Activated T-cell treated with anti-CD3 and anti-CD28 coated beads, Interleukin-2, amount 50 U/mL, for 48 hours (primary cell): ENCODE results near the gene TSC22D4.
"Not testable (repeated sequence)": the region's sequence is repeated elsewhere in the genome, so short reads cannot be mapped to it uniquely, and the experiment has no call there.

ENCODE experiments used
- DNase-seq, 2 experiments: peaks; one replicate each; pipeline ENCODE4 v3.0.0-alpha.2; 2020

Gene TSC22D4

DNA sequence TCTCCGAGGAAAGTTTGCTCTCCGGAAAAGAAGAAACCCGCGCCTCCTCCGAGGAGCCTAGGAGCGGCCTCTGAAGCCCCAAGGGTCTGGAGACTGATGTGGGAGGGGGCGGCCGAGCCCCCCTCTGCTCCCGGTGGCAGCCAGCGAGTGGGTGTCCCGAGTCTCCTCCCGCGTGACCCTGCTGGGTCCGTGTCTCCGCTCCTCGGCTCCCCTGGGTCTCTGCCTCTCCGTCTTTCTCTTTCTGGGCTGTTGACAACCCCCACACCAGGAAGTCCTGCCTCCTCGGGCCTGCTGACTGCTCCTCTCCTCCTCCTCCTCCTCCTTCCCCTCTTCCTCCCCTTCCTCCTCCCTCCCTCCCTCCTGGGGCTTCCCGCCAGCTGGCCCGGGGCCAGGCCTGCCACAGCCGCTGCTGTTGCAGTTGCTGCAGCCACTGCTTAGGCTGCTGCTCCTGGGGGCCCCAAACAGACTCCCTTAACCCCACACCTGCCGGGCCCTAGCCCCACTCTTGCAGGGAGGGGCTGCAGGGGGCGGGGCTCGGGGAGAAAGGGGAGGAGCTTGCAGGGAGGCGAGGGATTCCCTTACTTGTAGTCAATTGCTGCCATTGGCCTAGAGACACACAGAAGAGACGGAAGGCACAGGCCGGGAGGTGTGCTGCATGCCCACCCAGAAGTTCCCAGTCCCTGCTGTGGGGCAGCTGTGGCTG, at the start of gene TSC22D4:
Gene TSC22D4, minus strand, starts transcription at position 257 of the 703 bp plus-strand sequence. CDS start 1,176 bp downstream, outside the sequence.
- peak; percentile 96 to 97 for DNase-seq

DNA sequence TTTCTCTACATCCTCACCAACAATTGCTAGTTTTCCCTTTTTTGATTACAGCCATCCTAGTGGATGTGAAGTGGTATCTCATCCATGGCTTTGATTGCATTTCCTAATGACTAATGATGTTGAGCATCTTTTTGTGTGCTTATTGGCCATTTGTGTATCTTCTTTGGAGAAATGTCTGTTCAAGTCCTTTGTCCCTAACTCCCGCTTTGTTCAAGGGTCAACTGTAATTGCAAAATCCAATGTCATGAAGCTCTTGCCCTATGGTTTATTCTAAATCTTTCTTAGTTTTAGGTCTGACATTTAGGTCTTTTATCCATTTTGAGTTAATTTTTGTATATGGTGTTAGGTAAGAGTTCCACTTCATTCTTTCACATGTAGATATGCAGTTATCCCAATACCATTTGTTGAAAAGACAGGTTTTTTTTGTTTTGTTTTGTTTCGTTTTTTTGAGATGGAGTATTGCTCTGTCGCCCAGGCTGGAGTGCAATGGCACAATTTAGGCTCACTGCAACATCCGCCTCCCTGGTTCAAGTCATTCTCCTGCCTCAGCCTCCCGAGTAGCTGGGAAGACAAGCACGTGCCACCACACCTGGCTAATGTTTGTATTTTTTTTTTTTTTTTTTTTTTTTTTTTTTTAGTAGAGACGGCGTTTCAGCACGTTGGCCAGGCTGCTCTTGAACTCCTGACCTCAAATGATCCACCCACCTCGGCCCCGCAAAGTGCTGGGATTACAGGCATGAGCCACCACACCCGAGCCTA, 49.3 kb upstream of the TSC22D4 start:
- DNase-seq = not testable (repeated sequence)

DNA sequence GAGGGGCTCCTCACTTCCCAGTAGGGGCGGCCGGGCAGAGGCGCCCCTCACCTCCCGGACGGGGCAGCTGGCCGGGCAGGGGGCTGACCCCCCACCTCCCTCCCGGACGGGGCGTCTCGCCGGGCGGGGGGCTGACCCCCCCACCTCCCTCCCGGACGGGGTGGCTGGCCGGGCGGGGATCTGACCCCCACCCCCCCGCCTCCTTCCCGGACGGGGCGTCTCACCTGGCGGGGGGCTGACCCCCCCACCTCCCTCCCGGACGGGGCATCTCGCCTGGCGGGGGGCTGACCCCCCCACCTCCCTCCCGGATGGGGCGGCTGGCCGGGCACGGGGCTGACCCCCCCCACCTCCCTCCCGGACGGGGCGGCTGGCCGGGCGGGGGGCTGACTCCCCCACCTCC, 44.2 kb upstream of the TSC22D4 start:
- DNase-seq = not testable (repeated sequence)

DNA sequence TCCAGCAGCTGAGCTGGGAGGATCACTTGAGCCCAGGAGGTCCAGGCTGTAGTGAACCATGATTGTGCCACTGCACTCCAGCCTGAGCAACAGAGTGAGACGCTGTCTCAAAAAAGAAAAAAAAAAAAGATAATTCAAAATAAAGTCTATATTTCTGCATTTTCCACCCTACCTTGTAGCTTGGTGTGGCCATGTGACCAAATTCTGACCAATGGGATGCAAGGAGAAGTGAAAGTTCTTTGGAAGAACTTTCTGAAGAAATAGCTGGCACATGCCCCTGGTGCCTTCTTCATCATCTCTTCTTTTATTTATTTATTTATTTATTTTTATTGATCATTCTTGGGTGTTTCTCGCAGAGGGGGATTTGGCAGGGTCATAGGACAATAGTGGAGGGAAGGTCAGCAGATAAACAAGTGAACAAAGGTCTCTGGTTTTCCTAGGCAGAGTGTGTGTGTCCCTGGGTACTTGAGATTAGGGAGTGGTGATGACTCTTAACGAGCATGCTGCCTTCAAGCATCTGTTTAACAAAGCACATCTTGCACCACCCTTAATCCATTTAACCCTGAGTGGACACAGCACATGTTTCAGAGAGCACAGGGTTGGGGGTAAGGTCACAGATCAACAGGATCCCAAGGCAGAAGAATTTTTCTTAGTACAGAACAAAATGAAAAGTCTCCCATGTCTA, 43.0 kb upstream of the TSC22D4 start:
- not testable (repeated sequence) for DNase-seq

DNA sequence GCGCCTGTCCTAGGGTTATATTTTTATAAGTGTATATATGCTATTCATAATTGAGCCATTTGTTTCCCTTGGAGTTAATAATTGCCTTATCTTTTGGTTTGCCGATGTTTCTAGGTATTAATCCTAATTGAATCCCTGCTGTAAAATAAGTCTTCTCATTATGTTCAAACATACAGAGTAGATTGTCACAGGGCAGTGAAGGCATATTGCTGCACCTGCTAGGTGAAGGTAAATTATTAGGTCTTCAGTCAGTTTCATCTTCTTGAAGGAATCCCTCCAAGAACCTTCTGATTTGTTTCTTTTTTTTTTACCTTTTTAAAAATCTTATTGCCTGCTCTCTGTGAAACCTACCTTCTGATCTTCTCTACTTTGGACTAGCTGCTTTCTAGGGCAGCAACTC, 42.1 kb upstream of the TSC22D4 start:
- DNase-seq = no peak

DNA sequence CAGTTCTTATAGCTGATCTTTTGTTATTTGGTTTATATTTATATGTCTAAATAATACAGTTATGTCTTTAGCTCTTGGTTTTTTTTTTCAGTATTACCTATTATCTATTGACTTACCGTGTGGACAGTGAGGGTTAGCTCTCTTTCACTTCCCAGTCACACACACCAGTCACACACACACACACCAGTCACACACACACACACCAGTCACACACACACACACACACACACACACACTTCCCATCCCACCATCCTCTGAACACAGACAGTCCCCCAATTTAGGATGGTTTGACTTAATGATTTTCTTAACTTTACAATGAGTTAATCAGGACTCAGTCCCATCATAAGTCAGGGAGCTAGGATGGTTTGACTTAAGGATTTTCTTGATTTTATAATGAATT, 41.1 kb upstream of the TSC22D4 start:
- DNase-seq = no peak

DNA sequence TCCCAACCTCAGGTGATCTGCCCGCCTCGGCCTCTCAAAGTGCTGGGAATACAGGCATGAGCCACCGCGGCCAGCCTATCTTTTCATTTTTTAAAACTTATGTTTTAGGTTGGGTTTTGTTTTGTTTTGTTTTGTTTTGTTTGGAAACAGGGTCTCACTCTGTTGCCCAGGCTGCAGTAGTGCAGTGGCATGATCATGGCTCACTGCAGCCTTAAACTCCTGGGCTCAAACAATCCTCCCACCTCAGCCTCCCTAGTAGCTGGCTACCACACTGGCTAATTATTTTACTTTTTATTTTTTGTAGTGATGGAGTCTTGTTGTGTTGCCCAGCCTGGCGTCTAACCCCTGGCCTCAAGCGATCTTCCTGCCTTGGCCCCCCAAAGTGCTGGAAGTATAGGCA, 40.6 kb upstream of the TSC22D4 start:
- DNase-seq = no peak

DNA sequence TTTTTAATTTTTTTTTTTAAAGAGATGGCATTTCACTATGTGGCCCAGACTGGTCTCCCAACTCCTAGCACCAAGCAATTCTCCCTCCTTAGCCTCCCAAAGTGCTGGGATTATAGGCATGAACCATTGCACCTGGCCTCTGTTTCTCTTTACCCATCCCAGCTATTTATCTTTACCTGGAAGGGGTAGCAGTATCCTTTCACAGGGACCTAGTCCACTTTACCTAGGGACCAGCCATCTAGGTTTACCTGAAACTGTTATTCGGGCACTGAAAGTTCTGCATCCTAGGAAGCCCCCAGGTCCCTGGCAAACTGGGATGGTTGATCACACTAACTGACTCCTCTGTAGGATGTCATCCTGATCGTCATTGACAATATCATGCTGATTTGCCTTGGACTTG, 38.3 kb upstream of the TSC22D4 start:
- no peak for DNase-seq

DNA sequence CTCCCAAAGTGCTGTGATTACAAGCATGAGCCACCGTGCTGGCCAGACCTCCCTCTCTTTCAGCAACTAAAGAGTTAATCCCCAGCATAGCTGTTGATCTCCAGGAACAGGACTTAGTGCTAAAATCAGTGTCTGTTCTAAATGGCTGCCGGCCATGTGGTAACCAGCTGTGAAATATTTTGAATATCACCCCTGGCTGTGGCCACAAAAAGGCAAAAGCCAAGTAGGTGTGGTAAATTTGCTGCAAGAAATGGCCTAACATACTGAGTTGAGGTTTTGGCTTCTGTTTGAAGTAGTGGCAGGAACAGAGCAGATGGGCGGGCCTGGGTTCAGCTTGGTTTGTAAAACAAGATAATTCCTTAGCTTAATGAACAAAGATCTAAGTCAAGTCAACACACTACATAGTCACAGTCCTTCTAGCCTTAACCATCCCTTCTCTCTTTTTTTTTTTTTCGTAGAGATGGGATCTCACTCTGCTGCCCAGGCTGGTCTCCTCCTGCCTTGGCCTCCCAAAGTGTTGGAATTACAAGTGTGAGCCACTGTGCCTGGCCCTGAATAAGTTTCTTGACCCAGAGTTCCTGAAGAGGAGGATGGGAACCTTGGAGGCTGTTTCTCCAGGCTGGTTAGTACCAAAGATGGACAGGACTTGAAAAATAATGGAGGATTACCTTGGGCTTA, 37.3 kb upstream of the TSC22D4 start:
- DNase-seq = peak in 1 of 2 experiments; percentile 28

DNA sequence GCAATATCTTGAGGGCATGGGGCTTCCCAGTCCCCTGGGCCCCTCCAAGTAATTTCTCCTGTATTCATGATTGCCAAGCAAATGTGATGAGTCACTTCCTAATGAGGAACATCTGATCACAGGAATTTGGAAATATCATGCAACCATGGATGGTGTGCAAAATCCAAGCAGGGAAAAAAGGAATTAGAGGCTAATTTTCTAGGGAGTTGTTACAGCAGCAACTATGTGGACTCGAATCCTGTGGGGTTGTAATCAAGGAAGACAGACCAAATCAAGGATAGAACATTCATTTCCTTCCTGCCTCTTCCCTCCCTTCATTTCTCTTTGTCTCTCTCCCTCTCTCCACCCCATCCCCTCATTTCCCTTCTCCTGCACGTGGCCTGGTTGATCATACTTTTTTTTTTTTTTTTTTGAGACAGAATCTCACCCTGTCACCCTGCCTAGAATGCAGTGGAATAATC, 36.1 kb upstream of the TSC22D4 start:
- DNase-seq = no peak

DNA sequence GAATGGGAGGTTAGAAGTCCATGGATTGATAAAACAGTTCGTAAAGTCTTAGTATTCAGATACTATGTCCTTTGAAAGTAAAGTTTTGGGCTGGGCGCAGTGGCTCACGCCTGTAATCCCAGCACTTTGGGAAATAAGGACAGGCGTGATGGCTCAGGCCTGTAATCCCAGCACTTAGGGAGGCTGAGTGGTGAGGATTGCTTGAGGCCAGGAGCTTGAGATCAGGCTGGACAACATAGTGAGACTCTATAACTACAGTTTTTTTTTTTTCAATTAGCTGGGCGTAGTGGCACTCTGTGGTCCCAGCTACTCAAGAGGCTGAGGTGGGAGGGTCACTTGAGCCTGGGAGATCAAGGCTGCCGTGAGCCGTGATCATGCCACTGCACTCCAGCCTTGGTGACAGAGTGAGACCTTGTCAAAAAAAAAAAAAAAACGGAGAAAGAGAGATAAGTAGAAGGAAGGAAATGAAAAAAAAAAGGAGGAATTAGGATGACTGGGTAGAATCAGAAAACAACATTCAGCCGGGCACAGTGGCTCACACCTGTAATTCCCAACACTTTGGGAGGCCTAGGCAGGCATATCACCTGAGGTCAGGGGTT, 34.3 kb upstream of the TSC22D4 start:
- no peak for DNase-seq

DNA sequence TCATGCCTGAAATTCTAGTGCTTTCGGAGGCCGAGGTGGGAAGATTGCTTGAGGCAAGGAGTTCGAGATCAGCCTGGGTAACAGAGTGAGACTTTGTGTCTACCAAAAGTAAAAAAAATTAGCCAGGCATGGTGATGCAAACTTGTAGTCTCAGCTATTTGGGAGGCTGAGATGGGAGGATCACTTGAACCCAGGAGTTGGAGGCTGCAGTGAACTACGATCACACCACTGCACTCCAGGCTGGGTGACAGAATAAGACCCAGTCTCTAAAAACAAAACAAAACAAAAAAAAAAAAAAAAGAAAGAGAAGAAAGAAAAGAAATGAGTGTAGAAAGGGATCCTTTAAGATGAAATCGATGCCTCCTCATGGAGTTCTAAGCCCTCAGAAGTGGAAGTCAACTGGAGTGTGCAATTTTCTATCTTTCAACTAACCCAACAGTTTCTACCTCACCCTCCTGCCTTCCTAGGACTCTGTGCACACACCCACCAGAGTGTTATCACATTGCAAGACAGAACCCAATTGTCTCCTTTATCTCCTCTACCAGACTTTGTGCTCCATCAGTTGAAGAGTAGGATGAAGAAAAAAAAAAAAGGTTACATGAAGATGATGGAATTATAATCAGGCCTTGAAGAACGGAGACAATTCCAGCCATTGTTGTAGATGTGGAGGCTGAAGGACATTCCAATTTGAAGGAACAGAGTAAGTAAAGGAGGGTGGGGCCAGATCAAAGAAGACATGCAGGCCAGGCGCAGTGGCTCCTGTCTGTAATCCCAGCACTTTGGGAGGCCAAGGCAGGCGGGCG, 31.6 kb upstream of the TSC22D4 start:
- no peak for DNase-seq

DNA sequence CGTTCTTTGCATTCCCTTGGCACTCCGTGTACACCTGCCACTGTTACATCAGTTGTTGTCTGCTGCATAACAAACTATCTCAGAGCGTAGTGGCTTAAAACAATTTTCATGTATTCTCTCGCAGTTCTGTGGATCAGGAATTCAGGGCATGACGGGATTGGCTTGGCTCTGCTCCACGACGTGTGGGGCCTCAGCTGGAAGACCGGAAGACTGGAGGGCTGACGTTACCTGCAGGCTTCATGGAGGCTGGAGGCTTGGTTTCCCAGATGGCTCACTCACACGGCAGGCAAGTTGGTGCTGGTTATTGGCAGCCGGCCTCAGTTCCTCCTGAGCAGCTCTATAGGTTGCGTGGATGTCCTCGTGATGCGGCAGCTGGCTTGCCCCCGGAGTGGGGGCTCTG, 30.2 kb upstream of the TSC22D4 start:
- no peak for DNase-seq

DNA sequence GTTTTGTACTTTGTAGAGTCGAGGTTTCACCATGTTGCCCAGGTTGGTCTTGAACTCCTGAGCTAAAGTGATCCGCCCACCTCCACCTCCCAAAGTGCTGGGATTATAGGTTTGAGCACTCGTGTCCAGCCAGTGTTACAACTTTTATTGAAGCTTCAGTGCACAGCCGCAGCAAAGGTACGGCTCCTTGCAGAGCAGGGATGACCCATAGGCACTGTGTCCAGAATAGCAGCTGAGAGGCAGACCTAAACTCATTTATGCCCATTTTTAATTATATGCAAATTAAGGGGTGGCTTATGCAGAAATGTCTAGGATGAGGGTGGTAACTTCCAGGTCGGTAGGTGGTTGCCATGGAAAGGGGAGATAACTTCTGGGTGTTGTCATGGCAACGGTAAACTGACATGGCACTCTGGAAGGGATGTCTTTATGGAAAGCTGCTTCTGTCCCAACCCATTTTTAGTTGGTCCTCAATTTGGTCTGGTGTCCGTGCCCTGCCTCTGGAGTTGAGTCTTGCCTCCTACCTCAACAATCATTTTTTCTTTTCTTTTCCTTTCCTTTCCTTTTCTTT, 27.4 kb upstream of the TSC22D4 start:
- DNase-seq = no peak

DNA sequence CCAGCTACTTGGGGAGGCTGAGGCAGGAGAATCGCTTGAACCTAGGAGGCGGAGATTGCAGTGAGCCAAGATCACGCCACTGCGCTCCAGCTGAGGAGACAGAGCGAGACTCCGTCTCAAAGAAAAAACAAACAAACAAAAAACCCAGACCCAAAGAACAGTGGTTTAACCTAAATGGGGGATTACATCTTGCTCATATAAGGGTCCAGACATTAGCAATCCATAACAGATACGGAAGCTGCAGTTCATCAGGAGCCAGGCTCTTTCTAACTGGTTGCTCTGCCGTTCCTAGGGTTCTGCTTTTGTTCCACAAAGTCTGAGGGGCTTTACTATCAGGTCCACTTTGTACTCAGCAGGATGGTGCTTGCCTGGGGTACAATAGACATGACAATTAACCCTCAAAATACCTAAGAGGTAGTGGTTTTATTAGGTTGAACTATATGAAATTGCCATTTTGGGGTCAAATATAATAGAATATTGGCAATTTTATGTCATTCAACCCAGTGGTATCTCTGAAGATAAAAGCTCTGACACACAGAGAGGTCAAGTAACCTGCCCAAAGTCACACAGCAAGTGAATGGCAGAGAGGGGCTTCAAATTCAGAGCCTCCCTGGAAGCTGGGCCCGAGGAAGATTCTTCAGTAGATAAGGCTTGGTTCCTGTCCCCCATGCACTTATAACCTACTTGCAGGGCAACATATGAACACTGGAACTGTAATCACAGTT, 26.0 kb upstream of the TSC22D4 start:
- DNase-seq = no peak

DNA sequence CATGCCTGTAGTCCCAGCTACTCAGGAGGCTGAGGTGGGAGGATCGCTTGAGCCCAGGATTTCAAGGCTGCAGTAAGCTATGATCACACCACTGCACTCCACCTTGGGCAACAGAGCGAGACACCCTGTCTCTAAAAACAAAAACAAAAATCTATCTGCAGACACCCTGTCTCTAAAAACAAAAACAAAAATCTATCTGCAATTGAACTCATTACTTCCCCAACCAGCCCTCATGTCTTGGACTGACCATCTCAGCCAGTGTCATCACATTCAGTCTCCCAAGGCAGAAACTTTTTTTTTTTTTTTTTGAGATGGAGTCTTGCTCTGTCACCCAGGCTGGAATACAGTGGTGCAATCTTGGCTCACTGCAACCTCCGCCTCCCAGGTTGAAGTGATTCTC, 25.0 kb upstream of the TSC22D4 start:
- DNase-seq = not testable (repeated sequence)

DNA sequence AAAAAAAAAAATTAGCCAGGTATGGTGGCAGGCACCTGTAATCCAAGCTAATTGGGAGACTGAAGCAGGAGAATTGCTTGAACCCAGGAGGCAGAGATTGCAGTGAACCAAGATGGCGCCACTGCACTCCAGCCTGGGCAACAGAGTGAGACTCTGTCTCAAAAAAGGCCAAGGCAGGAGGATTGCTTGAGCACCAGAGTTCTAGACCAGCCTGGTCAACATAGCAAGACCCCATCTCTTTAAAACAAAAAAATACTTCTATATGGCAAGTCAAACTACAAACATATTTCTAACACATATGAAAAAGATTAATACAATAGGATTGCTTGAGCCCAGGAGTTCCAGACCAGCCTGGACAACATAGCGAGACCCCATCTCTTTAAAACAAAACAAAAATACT, 21.7 kb upstream of the TSC22D4 start:
- DNase-seq = not testable (repeated sequence)

DNA sequence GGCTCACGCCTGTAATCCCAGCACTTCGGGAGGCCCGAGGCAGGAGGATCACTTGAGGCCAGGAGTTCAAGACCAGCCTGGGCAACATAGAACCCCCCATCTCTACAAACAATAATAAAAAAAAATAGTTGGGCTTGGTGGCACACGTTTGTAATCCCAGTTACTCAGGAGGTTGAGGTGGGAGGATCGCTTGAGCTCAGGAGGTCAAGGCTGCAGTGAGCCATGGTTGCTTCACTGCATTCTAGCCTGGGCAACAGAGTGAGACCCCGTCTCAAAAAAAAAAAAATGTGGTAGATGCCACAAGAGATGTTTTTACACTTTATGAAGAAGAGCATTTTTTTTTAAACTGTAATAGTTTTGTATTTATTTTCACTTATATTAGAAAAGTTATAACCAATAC, 17.5 kb upstream of the TSC22D4 start:
- DNase-seq = no peak

DNA sequence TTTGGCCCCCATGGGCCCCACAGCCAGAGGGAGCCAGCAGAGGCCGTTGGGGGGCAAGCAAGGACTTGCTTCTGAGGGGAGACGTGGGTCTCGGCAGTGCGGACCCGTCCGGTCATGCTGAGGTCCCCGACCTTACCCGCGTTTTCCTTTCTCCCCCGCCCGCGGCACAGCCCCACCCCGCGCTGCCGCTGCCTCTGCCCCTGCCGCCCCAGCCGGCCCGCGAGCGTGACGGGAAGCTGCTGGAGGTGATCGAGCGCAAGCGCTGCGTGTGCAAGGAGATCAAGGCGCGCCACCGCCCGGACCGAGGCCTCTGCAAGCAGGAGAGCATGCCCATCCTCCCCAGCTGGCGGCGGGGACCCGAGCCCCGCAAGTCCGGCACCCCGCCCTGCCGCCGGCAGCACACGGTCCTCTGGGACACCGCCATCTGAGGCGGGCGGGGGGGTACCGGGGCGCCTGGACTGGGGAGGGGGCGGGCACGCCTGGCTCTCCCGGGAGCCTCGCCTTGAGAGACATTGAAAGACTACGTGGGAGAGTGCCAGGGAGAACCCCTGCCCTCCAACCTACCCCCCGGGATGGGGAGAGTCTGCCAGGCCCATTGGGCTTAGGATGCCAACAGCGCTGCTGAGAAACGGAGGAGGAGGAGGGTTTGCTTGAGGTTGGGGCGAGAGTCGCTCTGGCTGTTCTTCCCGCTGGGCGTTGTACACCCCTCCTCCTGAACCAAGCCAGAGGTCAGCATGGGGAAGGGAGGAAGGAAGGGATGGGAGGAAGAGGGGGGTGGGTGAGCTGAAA, 14.7 kb upstream of the TSC22D4 start:
- peak; percentile 73 to 77 for DNase-seq
